Ovary (tissue), 9 donors: ENCODE data around the gene CDKN1B. TPM values are rescaled to one million over a fixed set of nuclear protein-coding genes. Genes with fewer than 3 reads are reported as not detected.

Experiments
- DNase-seq, 5 donors: peaks; one replicate each; pipeline ENCODE4 v3.0.0-alpha.2; 2019 to 2020
- H3K27ac ChIP-seq, 2 donors: fragments of 200-600 bp; one replicate each; pipeline versions ENCODE4 v1.5.1 to v1.8.0; 2019 to 2022
- H3K27me3 ChIP-seq: fragments of 200-600 bp; one replicate; pipeline ENCODE4 v1.8.0; 2022
- H3K36me3 ChIP-seq: fragments of 200-600 bp; sonication (generic); one replicate; pipeline ENCODE4 v1.5.1; 2019
- H3K4me1 ChIP-seq: one replicate; pipeline ENCODE4 v1.8.1; 2013; ENCODE audit warnings: mild to moderate bottlenecking, moderate library complexity; ENCODE audit not compliant: insufficient read depth
- H3K4me3 ChIP-seq: fragments of 200-600 bp; sonication (generic); one replicate; pipeline ENCODE4 v1.5.1; 2017
- H3K9me3 ChIP-seq, 2 donors: fragments of 200-600 bp in 1 of 2; sonication (generic) in 1 of 2; one replicate each; pipeline versions ENCODE4 v1.5.1 to v1.8.1; 2013 to 2019; ENCODE audit warnings: mild to moderate bottlenecking in 1 of 2, moderate library complexity in 1 of 2
- CTCF ChIP-seq, 3 donors: fragments of 450-650 bp in 2 of 3; fragments of 200-600 bp in 1 of 3; IDR thresholded peaks; one replicate each; pipeline versions ENCODE4 v1.5.1 to v1.8.0; 2016 to 2022; ENCODE audit warnings: antibody characterized with exemption in 3 of 3, mild to moderate bottlenecking in 1 of 3
- EP300 ChIP-seq: sonication (generic); formaldehyde crosslinking; IDR thresholded peaks from one replicate; pipeline ENCODE4 v1.6.1; 2017; ENCODE audit warnings: antibody characterized with exemption
- POLR2A ChIP-seq: fragments of 450-650 bp; IDR thresholded peaks from one replicate; pipeline ENCODE4 v1.6.1; 2017; ENCODE audit warnings: antibody characterized with exemption, mild to moderate bottlenecking, moderate library complexity
- WGBS, 3 donors: extraction: QIAGEN DNeasy Blood & Tissue Kit in 1 of 3; methylation state at CpG; one replicate each; pipeline versions ENCODE4 v1.1.5 to v1.1.7; 2013 to 2017; 5-methylcytosine and 5-hydroxymethylcytosine counted together
- intact Hi-C, 4 donors: fragments of 100-400 bp; cut with DNase I; formaldehyde crosslinking; loops; one replicate each; pipeline versions ENCODE4 v1.11.0 to v1.15.1; 2022 to 2023
- polyA plus RNA-seq, 2 donors: library from polyadenylated mRNA; stranded (reverse); fragments of 200-250 nt in 1 of 2; fragments of 350-450 nt in 1 of 2; fragmentation: Illumina TruSeq in 1 of 2; extraction: RNeasy Lipid Tissue Mini Kit (QIAGEN cat#74804) in 1 of 2; gene quantifications; one replicate each; pipeline ENCODE4 v1.2.3, GENCODE V29; 2013 to 2014
- total RNA-seq, 7 donors: library from RNA; depleted of rRNA in 2 of 7; stranded (reverse); fragments of >200 nt in 2 of 7; fragmentation: NEBNext Ultra II Directional in 3 of 7; extraction: Animal tissue kit (Norgen Biotek cat#: 25700) in 3 of 7; gene quantifications; one replicate each; pipeline versions ENCODE4 v1.1.0 to v1.2.4, GENCODE V29; 2016 to 2023
- donor health status: DM: no; HTN: no; CAD: no; lungs with moderate emphysema.
- donor health status: DM: no; HTN: no; CAD: no.
- donor health status: Bipolar disorder and iron deficiency.
- donor health status: DM: yes; HTN: yes; CAD: no.
- donor health status: DM: no; HTN: no; CAD: no.
- donor health status: DM: yes; HTN: yes; CAD: no.

Gene CDKN1B
- total and polyA plus RNA-seq, 9 donors, result 54.3 to 90.2 (median 75.5) TPM

- intact Hi-C loops, result loop anchor here in 2 of 4 donors (10.0 kb wide), 1 partner anchor 175 kb away; the partner anchor contains the start of gene GPRC5A (in 2 of the 2)
- TF ChIP-seq EP300 (no peak), POLR2A (no peak), CTCF (IDR thresholded peaks at IDR 0.05) (no peak)
- Histone ChIP-seq H3K27me3 (no peaks in the 10 kb centered on the region), H3K4me3 (peak overlapping the region; percentile 70), H3K27ac (peak overlapping the region in 1 of 2 donors; percentile 99), H3K9me3 (no peaks in the 10 kb centered on the region), H3K36me3 (no peaks in the 10 kb centered on the region), H3K4me1 (peaks cover 10% of the 10 kb centered on the region)
- WGBS, 3 donors, result 62 to 85% (median 78%) methylated on average over 4 of the region's 4 CpGs
- DNase-seq, result no peak
These were observed 2.9 kb downstream of the CDKN1B start for GRCh38 chr12:12720052-12720451.

GRCh38 chr12:12720672-12721161 lies 3.5 kb downstream of the CDKN1B start:
- Histone ChIP-seq H3K9me3 (no peaks in the 10 kb centered on the region), H3K27me3 (no peaks in the 10 kb centered on the region), H3K27ac (peak overlapping the region; percentile 9 to 11), H3K4me1 (peaks cover 6% of the 10 kb centered on the region), H3K4me3 (no peak overlapping the region), H3K36me3 (no peaks in the 10 kb centered on the region)
- no peak for DNase-seq
- intact Hi-C loops, result loop anchor here in 2 of 4 donors (10.0 kb wide), 1 partner anchor 174 kb away; the partner anchor contains the start of gene GPRC5A (in 2 of the 2)
- 67 to 80% (median 71%) methylated on average over 4 of the region's 4 CpGs for WGBS, 3 donors
- TF ChIP-seq POLR2A, result no peak

GRCh38 chr12:12721176-12721751 lies 4.1 kb downstream of the CDKN1B start:
- no peaks in the 10 kb centered on the region for H3K36me3 ChIP-seq
- DNase-seq, result no peak
- H3K27ac ChIP-seq, result peak overlapping the region in 1 of 2 donors; percentile 9
- peaks cover 4% of the 10 kb centered on the region for H3K4me1 ChIP-seq
- no peaks in the 10 kb centered on the region for H3K9me3 ChIP-seq
- H3K4me3 ChIP-seq, result no peak overlapping the region
- WGBS, 3 donors, result 56 to 78% (median 77%) methylated on average over 3 of the region's 3 CpGs
- intact Hi-C loops, result loop anchor here in 2 of 4 donors (10.0 kb wide), 1 partner anchor 174 kb away; the partner anchor contains the start of gene GPRC5A (in 2 of the 2)
- TF ChIP-seq CTCF (IDR thresholded peaks at IDR 0.05) (no peak), EP300 (no peak), POLR2A (no peak)
- H3K27me3 ChIP-seq, result no peaks in the 10 kb centered on the region

- Histone ChIP-seq H3K9me3 (no peaks in the 10 kb centered on the region), H3K4me1 (peaks cover 6% of the 10 kb centered on the region), H3K27me3 (no peaks in the 10 kb centered on the region), H3K27ac (peak overlapping the region in 1 of 2 donors; percentile 99), H3K36me3 (no peaks in the 10 kb centered on the region), H3K4me3 (no peak overlapping the region)
- WGBS, 3 donors, result 61 to 76% (median 75%) methylated on average over 2 of the region's 2 CpGs
- intact Hi-C loops, result loop anchor here in 2 of 4 donors (10.0 kb wide), 1 partner anchor 173 kb away; the partner anchor contains the start of gene GPRC5A (in 2 of the 2)
- no peak for DNase-seq
- TF ChIP-seq EP300, result no peak
These were observed 4.8 kb downstream of the CDKN1B start for GRCh38 chr12:12721814-12722434.

- DNase-seq, result no peak
- H3K9me3 ChIP-seq, result no peaks in the 10 kb centered on the region
- 34 to 41% (median 35%) methylated on average over 3 of the region's 3 CpGs for WGBS, 3 donors
- peak overlapping the region in 1 of 2 donors; percentile 99 for H3K27ac ChIP-seq
- no peaks in the 10 kb centered on the region for H3K36me3 ChIP-seq
- no peaks in the 10 kb centered on the region for H3K27me3 ChIP-seq
- H3K4me1 ChIP-seq, result peaks cover 6% of the 10 kb centered on the region
- TF ChIP-seq POLR2A, result no peak
- TF ChIP-seq EP300, result no peak
- no peak for TF ChIP-seq CTCF (IDR thresholded peaks at IDR 0.05)
- peak overlapping the region; percentile 77 for H3K4me3 ChIP-seq
- intact Hi-C loops, result loop anchor here in 2 of 4 donors (10.0 kb wide), 1 partner anchor 172 kb away; the partner anchor contains the start of gene GPRC5A (in 2 of the 2)
These were observed 5.4 kb downstream of the CDKN1B start for GRCh38 chr12:12722435-12723148.
